ENCODE data around the gene NFATC1. TPM values are rescaled to one million over a fixed set of nuclear protein-coding genes. Genes with fewer than 3 reads are reported as not detected.

NFATC1 gene
- polyA plus RNA-seq, 2 of the 4 experiments (the other 2 are of a cell fraction), result 0.52 to 1.7 TPM

DNA sequence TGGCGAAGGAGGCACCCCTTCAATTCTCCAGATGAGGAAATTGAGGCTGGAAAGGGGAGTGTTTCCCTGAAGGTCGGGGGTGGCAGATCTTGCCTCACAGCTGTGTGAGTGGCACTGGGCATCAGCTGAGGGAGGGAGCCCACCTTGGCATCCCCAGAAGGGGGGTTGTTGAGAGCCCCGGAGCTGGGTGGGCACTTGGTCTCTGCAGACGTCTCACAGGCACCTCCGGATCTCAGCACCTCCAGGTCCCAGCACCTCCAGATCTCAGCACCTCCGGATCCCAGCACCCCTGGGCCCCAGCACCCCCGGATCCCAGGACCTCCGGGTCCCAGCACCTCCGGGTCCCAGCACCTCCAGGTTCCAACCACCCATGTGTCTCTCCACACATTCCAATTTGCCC lies 137.9 kb downstream of the NFATC1 start:
- Histone ChIP-seq H3K9me3 (0 out of 3 replicates have a peak, but pooled peaks cover 4% of the 10 kb centered on the region), H3K4me3 (no peak overlapping the region), H3K4me2 (no peak overlapping the region), H3K27ac (no peak overlapping the region), H3K4me1 (no peaks in the 10 kb centered on the region)
- ATAC-seq (no peak), DNase-seq (ENCODE audit: low read depth in 1 of 2, low spot score in 1 of 2) (no peak), FAIRE-seq (no peak)
- CTCF ChIA-PET, result interaction anchor here (9.1 kb wide), 1 partner anchor 153 kb away, joined by 144 read pairs; no protein-coding TSS in a partner anchor
- POLR2A ChIA-PET, result no interaction called here
- WGBS (ENCODE audit: missing lambda C conversion rate), result 6% methylated on average over 6 of the region's 9 CpGs
- TF ChIP-seq RNF2 (IDR thresholded peaks at IDR 0.05; ENCODE audit: borderline replicate concordance, low read depth), result no peak
- TF ChIP-seq CHD2 (IDR thresholded peaks at IDR 0.05; ENCODE audit: low read length, partially characterized antibody), result no peak
- TF ChIP-seq POLR2A (IDR thresholded peaks at IDR 0.05; ENCODE audit: low read length), result no peak
- TF ChIP-seq KDM5A (IDR thresholded peaks at IDR 0.05), result no peak
- TF ChIP-seq NR3C1 (IDR thresholded peaks at IDR 0.05), result no peak
- no peak for TF ChIP-seq ESRRA (IDR thresholded peaks at IDR 0.05; ENCODE audit: borderline replicate concordance, low read length)
- no peak for TF ChIP-seq NFE2L2 (conservative IDR thresholded peaks at IDR 0.05; ENCODE audit: low read length)
- TF ChIP-seq EP300 (IDR thresholded peaks at IDR 0.05), result no peak
- TF ChIP-seq EHMT2 (IDR thresholded peaks at IDR 0.05; ENCODE audit: low read depth), result no peak
- TF ChIP-seq, protein P1, sequence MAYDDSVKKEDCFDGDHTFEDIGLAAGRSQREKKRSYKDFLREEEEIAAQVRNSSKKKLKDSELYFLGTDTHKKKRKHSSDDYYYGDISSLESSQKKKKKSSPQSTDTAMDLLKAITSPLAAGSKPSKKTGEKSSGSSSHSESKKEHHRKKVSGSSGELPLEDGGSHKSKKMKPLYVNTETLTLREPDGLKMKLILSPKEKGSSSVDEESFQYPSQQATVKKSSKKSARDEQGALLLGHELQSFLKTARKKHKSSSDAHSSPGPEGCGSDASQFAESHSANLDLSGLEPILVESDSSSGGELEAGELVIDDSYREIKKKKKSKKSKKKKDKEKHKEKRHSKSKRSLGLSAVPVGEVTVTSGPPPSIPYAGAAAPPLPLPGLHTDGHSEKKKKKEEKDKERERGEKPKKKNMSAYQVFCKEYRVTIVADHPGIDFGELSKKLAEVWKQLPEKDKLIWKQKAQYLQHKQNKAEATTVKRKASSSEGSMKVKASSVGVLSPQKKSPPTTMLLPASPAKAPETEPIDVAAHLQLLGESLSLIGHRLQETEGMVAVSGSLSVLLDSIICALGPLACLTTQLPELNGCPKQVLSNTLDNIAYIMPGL (CRISPR knock-in tag; IDR thresholded peaks at IDR 0.05; ENCODE audit: borderline replicate concordance), result no peak
- no peak for TF ChIP-seq HOXB5 (CRISPR knock-in tag; IDR thresholded peaks at IDR 0.05)
- no peak for TF ChIP-seq JUN (IDR thresholded peaks at IDR 0.05)
- no peak for TF ChIP-seq CBX2 (IDR thresholded peaks at IDR 0.05; ENCODE audit: borderline replicate concordance, low read depth)
- no peak for TF ChIP-seq SMC3 (IDR thresholded peaks at IDR 0.05)

DNA sequence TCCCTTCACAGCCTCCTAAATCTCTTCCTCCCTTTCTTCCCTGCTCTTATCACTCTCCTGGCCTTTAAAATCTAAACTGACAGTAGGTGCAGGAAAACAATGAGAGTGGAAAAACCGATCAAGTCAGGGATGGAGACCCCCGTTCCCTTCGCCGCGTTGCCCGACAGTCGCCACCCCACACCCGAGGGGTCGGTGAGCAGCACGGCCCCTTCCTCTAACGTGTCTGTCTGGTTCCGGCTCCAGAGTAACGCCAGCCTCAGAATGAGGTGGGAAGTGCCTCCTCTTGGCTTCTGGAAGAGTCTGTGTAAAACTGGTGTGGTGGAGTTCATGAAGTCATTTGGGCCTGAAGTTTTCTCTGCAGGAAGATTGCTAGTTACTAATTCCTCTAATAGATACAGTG lies 138.6 kb downstream of the NFATC1 start:
- Histone ChIP-seq H3K4me3 (no peak overlapping the region), H3K4me1 (no peaks in the 10 kb centered on the region), H3K9me3 (0 out of 3 replicates have a peak, but pooled peaks cover 4% of the 10 kb centered on the region), H3K4me2 (no peak overlapping the region), H3K27ac (no peak overlapping the region)
- 63% methylated on average over 11 of the region's 13 CpGs for WGBS (ENCODE audit: missing lambda C conversion rate)
- ChIA-PET CTCF (interaction anchor here (9.1 kb wide), 1 partner anchor 154 kb away, joined by 144 read pairs; no protein-coding TSS in a partner anchor), POLR2A (no interaction called here)
- no peak for FAIRE-seq
- DNase-seq (ENCODE audit: low read depth in 1 of 2, low spot score in 1 of 2), result no peak
- no peak for ATAC-seq
- TF ChIP-seq, protein P2, sequence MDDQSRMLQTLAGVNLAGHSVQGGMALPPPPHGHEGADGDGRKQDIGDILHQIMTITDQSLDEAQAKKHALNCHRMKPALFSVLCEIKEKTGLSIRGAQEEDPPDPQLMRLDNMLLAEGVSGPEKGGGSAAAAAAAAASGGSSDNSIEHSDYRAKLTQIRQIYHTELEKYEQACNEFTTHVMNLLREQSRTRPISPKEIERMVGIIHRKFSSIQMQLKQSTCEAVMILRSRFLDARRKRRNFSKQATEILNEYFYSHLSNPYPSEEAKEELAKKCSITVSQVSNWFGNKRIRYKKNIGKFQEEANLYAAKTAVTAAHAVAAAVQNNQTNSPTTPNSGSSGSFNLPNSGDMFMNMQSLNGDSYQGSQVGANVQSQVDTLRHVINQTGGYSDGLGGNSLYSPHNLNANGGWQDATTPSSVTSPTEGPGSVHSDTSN (IDR thresholded peaks at IDR 0.05), result no peak
- TF ChIP-seq ESRRA (IDR thresholded peaks at IDR 0.05; ENCODE audit: borderline replicate concordance, low read length) (no peak), EHF (CRISPR knock-in tag; IDR thresholded peaks at IDR 0.05) (no peak), MAZ (IDR thresholded peaks at IDR 0.05; ENCODE audit: borderline replicate concordance, low read depth, low read length) (no peak), CHD2 (IDR thresholded peaks at IDR 0.05; ENCODE audit: low read length, partially characterized antibody) (no peak), POLR2A (IDR thresholded peaks at IDR 0.05; ENCODE audit: low read length) (no peak), HDAC2 (IDR thresholded peaks at IDR 0.05) (no peak), RARB (CRISPR knock-in tag; IDR thresholded peaks at IDR 0.05) (no peak), HEYL (CRISPR knock-in tag; IDR thresholded peaks at IDR 0.05) (no peak), REST (IDR thresholded peaks at IDR 0.05) (no peak), CBX8 (IDR thresholded peaks at IDR 0.05) (no peak), HOXB5 (CRISPR knock-in tag; IDR thresholded peaks at IDR 0.05) (no peak), CTCF (IDR thresholded peaks at IDR 0.05) (no peak), SREBF2 (IDR thresholded peaks at IDR 0.05) (no peak), ELK1 (IDR thresholded peaks at IDR 0.05; ENCODE audit: low read depth, low read length) (no peak), HOXB13 (CRISPR knock-in tag; IDR thresholded peaks at IDR 0.05; ENCODE audit: low read depth) (no peak)
- TF ChIP-seq, protein P3, sequence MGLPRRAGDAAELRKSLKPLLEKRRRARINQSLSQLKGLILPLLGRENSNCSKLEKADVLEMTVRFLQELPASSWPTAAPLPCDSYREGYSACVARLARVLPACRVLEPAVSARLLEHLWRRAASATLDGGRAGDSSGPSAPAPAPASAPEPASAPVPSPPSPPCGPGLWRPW (IDR thresholded peaks at IDR 0.05), result no peak
- TF ChIP-seq, protein P4, sequence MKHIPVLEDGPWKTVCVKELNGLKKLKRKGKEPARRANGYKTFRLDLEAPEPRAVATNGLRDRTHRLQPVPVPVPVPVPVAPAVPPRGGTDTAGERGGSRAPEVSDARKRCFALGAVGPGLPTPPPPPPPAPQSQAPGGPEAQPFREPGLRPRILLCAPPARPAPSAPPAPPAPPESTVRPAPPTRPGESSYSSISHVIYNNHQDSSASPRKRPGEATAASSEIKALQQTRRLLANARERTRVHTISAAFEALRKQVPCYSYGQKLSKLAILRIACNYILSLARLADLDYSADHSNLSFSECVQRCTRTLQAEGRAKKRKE (CRISPR knock-in tag; IDR thresholded peaks at IDR 0.05; ENCODE audit: low read depth), result no peak
